WTC11 (cell line): ENCODE data around the gene CPEB4. TPM values are rescaled to one million over a fixed set of nuclear protein-coding genes. Genes with fewer than 3 reads are reported as not detected.

Experiments
- ATAC-seq: fragments of 200-7000 bp; cut with Tn5 transposase; 2 replicates; pipeline ENCODE4 v1.10.0; 2021; ENCODE audit warnings: mild to moderate bottlenecking, moderate library complexity
- CTCF ChIA-PET: fragments of 300-600 bp; sonication (Branson Sonifier 250); formaldehyde crosslinking; loops from one replicate; lab custom pipeline; 2021; ENCODE audit warnings: antibody characterized with exemption; lab: Charles Lee
- POLR2A ChIA-PET: fragments of 350-600 bp; sonication (Branson Sonifier 250); formaldehyde crosslinking; loops from one replicate; lab custom pipeline; 2021; ENCODE audit warnings: antibody characterized with exemption; lab: Charles Lee
- DNase-seq: peaks from one replicate; pipeline ENCODE4 v3.0.0; 2021; ENCODE audit warnings: low spot score
- H3K27ac Mint-ChIP-seq: 2 replicates; pipeline ENCODE4 v1.8.0; 2021; ENCODE audit warnings: mixed read lengths
- H3K27me3 Mint-ChIP-seq: 2 replicates; pipeline ENCODE4 v1.8.0; 2021; ENCODE audit warnings: low read depth, mild to moderate bottlenecking, moderate library complexity, mixed read lengths
- H3K36me3 Mint-ChIP-seq: 2 replicates; pipeline ENCODE4 v1.8.0; 2021; ENCODE audit warnings: mixed read lengths
- H3K4me1 Mint-ChIP-seq: 2 replicates; pipeline ENCODE4 v1.8.0; 2022; ENCODE audit warnings: mixed read lengths
- H3K4me3 Mint-ChIP-seq: 2 replicates; pipeline ENCODE4 v1.8.0; 2021; ENCODE audit warnings: mild to moderate bottlenecking, moderate library complexity, mixed read lengths
- H3K9me3 Mint-ChIP-seq: 2 replicates; pipeline ENCODE4 v1.8.0; 2021; ENCODE audit warnings: mixed read lengths
- CBFB ChIP-seq: sonication (generic); formaldehyde crosslinking; IDR thresholded peaks from 2 replicates; pipeline ENCODE4 v1.8.1; 2022; ENCODE audit warnings: mild to moderate bottlenecking, low read depth, missing genetic modification reagents
- CDX4 ChIP-seq: fragments of 250-450 bp; sonication (Bioruptor Pico); IDR thresholded peaks from 2 replicates; pipeline ENCODE4 v1.9.0; 2021; ENCODE audit warnings: moderate library complexity, mild to moderate bottlenecking, inconsistent platforms, borderline replicate concordance
- CTCF ChIP-seq: fragments of 200-600 bp; IDR thresholded peaks from 2 replicates; pipeline ENCODE4 v1.8.0; 2022; ENCODE audit warnings: antibody characterized with exemption
- ESRRA ChIP-seq: sonication (generic); formaldehyde crosslinking; IDR thresholded peaks from 2 replicates; pipeline ENCODE4 v1.8.1; 2022; ENCODE audit warnings: mild to moderate bottlenecking, missing genetic modification reagents, borderline replicate concordance
- GABPB1 ChIP-seq: sonication (generic); formaldehyde crosslinking; IDR thresholded peaks from 2 replicates; pipeline ENCODE4 v1.8.1; 2023; ENCODE audit warnings: mild to moderate bottlenecking, missing genetic modification reagents
- JAZF1 ChIP-seq: fragments of 250-450 bp; sonication (Bioruptor Pico); IDR thresholded peaks from 2 replicates; pipeline ENCODE4 v1.9.0; 2021; ENCODE audit warnings: moderate library complexity, mild to moderate bottlenecking, inconsistent platforms
- KAT7 ChIP-seq: sonication (generic); formaldehyde crosslinking; IDR thresholded peaks from 2 replicates; pipeline ENCODE4 v1.8.1; 2023; ENCODE audit warnings: missing genetic modification reagents, mild to moderate bottlenecking, borderline replicate concordance
- MAX ChIP-seq: sonication (generic); formaldehyde crosslinking; IDR thresholded peaks from 2 replicates; pipeline ENCODE4 v1.8.0; 2022; ENCODE audit warnings: mild to moderate bottlenecking, missing genetic modification reagents
- MLX ChIP-seq: sonication (generic); formaldehyde crosslinking; IDR thresholded peaks from 2 replicates; pipeline ENCODE4 v1.8.1; 2023; ENCODE audit warnings: mild to moderate bottlenecking, missing genetic modification reagents, moderate library complexity
- NFATC4 ChIP-seq: fragments of 250-450 bp; sonication (Bioruptor Pico); IDR thresholded peaks from 2 replicates; pipeline ENCODE4 v1.9.0; 2021; ENCODE audit warnings: mild to moderate bottlenecking
- NFYB ChIP-seq: sonication (generic); formaldehyde crosslinking; conservative IDR thresholded peaks from 2 replicates; pipeline ENCODE4 v1.8.0; 2022; ENCODE audit warnings: low read depth, missing genetic modification reagents
- PRRX2 ChIP-seq: fragments of 250-450 bp; sonication (Bioruptor Pico); IDR thresholded peaks from 2 replicates; pipeline ENCODE4 v1.8.0; 2021; ENCODE audit warnings: mild to moderate bottlenecking
- RORB ChIP-seq: fragments of 250-450 bp; sonication (Bioruptor Pico); IDR thresholded peaks from 2 replicates; pipeline ENCODE4 v1.9.0; 2021; ENCODE audit warnings: mild to moderate bottlenecking
- USF1 ChIP-seq: sonication (generic); formaldehyde crosslinking; IDR thresholded peaks from 2 replicates; pipeline ENCODE4 v1.8.0; 2022; ENCODE audit warnings: mild to moderate bottlenecking, missing genetic modification reagents
- ZNF138 ChIP-seq: sonication (generic); formaldehyde crosslinking; conservative IDR thresholded peaks from 2 replicates; pipeline ENCODE4 v1.8.1; 2022; ENCODE audit warnings: mild to moderate bottlenecking, moderate library complexity, missing genetic modification reagents
- ZNF425 ChIP-seq: fragments of 250-450 bp; sonication (Bioruptor Pico); conservative IDR thresholded peaks from 2 replicates; pipeline ENCODE4 v1.9.0; 2021; ENCODE audit warnings: mild to moderate bottlenecking
- ZNF532 ChIP-seq: fragments of 250-450 bp; sonication (Bioruptor Pico); IDR thresholded peaks from 2 replicates; pipeline ENCODE4 v1.9.0; 2021; ENCODE audit warnings: mild to moderate bottlenecking, borderline replicate concordance
- total RNA-seq: library from RNA; stranded (reverse); gene quantifications from 3 replicates; pipeline ENCODE4 v1.2.3, GENCODE V29; 2021

CPEB4 gene
- total RNA-seq, 1 experiment from 2014 or later = 12.7 TPM

GRCh38 chr5:173869316-173869715 is 18.8 kb upstream of the CPEB4 start (continued):
- TF ChIP-seq MLX (CRISPR knock-in tag) = no peak

- no peak for ATAC-seq
- Mint-ChIP-seq H3K4me1 (peaks cover 5% of the 10 kb centered on the region), H3K36me3 (no peaks in the 10 kb centered on the region), H3K27ac (no peak overlapping the region), H3K9me3 (peaks cover 1% of the 10 kb centered on the region), H3K4me3 (no peak overlapping the region), H3K27me3 (no peaks in the 10 kb centered on the region)
- ChIA-PET CTCF (interaction anchor here (0.6 to 2.4 kb wide), 3 partner anchors 69 to 291 kb away, joined by 3 to 5 read pairs (median 5); no protein-coding TSS in a partner anchor), POLR2A (no interaction called here)
- DNase-seq = no peak
- no peak for TF ChIP-seq NFYB (CRISPR knock-in tag)
- TF ChIP-seq CDX4 (CRISPR knock-in tag) = no peak
- no peak for TF ChIP-seq KAT7 (CRISPR knock-in tag)
- no peak for TF ChIP-seq GABPB1 (CRISPR knock-in tag)
- TF ChIP-seq NFATC4 (CRISPR knock-in tag) = no peak
- no peak for TF ChIP-seq CTCF
- TF ChIP-seq RORB (CRISPR knock-in tag) = no peak
- TF ChIP-seq USF1 = no peak
- no peak for TF ChIP-seq ZNF532 (CRISPR knock-in tag)
- TF ChIP-seq ZNF138 (CRISPR knock-in tag) = no peak
- TF ChIP-seq JAZF1 (CRISPR knock-in tag) = no peak
- no peak for TF ChIP-seq ESRRA (CRISPR knock-in tag)
- TF ChIP-seq PRRX2 (CRISPR knock-in tag) = no peak
- no peak for TF ChIP-seq MAX
- TF ChIP-seq CBFB (CRISPR knock-in tag) = no peak
- no peak for TF ChIP-seq ZNF425 (CRISPR knock-in tag)
Observed at GRCh38 chr5:173872957-173873305, 15.2 kb upstream of the CPEB4 start.
